LNCAP (cell line): ENCODE results near the gene ITGBL1.

Experiments
- TF ChIP-seq, protein P1 (sequence below): fragments of 450-650 bp; IDR thresholded peaks from 2 replicates; pipeline ENCODE4 v1.5.1; 2017; ENCODE audit warnings: mild to moderate bottlenecking

The ITGBL1 gene

DNA sequence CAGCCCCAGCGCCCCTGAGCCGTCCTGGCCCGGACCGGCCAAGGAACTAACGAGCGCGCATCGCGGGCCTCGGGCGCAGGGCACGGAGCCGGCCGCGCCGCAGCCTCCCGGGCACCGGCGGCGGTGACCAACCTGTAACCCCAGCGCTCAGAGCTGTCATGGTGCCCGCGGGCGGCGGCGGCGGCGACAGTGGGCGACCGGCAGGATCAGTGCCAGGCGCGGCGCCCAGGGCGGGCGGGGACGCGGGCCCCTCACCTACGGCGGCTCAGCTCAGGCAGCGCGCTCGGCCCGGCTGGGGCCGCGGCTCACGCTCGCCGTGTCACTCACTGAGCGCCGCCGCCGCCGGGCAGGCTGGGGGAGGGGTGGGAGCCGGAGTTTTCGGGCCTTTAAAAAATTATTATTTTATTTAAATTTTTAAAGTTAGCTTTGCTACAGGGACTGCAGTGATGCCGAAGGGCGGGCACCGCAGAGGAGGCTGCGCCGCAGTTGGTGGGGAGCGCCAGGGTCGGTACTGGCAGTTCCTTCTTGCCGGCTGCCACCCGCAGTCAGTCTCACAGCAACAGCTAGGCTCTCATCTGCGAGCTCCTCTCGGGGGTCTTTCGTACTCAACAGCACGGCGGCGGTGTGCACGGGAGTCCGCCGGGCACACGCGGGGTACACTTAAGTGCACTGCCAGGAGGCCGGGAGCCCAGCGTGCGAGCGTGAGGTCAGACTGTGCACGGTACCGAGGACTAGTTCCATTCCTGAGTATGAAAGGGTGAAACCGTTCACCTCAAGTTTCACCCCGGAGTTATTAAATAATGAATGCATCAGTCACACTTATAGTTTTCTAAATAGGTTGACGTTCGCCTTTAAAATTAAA lies 36.1 kb upstream of the ITGBL1 start, which contains the start of gene NALCN:
NALCN (minus strand) TSS at position 328 of the 862 bp plus-strand sequence. CDS start 17,382 bp downstream, outside the sequence.
- TF ChIP-seq, protein P1, sequence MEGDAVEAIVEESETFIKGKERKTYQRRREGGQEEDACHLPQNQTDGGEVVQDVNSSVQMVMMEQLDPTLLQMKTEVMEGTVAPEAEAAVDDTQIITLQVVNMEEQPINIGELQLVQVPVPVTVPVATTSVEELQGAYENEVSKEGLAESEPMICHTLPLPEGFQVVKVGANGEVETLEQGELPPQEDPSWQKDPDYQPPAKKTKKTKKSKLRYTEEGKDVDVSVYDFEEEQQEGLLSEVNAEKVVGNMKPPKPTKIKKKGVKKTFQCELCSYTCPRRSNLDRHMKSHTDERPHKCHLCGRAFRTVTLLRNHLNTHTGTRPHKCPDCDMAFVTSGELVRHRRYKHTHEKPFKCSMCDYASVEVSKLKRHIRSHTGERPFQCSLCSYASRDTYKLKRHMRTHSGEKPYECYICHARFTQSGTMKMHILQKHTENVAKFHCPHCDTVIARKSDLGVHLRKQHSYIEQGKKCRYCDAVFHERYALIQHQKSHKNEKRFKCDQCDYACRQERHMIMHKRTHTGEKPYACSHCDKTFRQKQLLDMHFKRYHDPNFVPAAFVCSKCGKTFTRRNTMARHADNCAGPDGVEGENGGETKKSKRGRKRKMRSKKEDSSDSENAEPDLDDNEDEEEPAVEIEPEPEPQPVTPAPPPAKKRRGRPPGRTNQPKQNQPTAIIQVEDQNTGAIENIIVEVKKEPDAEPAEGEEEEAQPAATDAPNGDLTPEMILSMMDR = no peak

- TF ChIP-seq, protein P1 = no peak
Measured at GRCh38 chr13:101417043-101417406, 35.5 kb upstream of the ITGBL1 start.

DNA sequence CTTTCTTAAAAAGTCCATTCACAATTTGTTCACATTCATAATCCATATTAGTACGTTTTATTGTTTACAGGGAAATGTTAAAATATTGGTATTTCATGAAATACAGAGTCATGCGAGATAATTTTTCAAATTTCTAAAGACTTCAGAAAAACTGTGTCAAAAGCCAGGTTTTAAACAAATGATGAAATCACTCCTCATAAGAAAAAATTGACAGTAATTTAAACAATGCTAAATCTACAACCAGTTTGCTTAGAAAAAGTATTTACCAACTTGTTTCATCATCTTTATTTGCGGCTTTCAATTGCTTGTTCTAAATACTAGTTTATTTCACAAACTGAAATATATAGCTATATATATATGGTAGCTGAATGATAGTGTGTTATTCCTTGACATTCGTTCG lies 35.0 kb upstream of the ITGBL1 start:
- TF ChIP-seq, protein P1 = no peak

GRCh38 chr13:101423872-101424271 lies 28.6 kb upstream of the ITGBL1 start:
- TF ChIP-seq, protein P1 = no peak

DNA sequence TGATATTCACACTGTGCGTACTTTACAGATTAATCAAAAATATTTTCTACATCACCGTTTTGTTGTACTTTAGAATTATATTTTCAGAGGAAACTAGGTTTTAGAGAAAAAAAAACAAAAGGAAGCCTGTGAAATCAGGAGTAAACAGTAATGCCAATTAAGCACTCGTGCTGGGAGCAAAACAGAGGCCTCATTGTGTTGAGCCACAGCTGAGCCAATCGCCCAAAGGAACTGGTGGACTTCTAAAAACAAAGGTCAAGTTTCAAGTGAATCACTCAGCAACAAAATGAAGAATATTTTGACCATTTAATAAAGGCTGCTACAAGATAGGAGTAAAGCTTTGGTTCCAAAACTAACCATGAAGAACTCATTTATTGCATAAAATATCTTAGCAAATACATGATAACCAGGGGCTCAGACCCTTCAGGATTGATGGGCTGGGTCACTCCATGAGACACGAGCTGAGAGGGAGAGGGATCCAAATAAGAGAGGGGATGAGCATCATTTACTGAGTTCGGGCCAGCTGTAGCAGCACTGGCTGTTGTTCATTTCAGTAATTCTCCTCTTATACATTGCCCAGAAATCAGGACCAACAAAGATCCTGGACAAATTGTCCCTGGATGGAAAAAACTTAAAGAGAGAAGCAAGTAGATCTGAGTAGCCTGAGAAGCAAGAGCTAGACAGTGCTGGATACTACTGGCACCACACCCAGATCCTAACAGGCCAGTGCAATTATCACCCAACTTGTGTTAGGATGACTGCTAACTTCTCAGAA lies 27.9 kb upstream of the ITGBL1 start:
- TF ChIP-seq, protein P1 = no peak

- TF ChIP-seq, protein P1 = no peak
Measured at GRCh38 chr13:101425156-101425471, 27.4 kb upstream of the ITGBL1 start.

DNA sequence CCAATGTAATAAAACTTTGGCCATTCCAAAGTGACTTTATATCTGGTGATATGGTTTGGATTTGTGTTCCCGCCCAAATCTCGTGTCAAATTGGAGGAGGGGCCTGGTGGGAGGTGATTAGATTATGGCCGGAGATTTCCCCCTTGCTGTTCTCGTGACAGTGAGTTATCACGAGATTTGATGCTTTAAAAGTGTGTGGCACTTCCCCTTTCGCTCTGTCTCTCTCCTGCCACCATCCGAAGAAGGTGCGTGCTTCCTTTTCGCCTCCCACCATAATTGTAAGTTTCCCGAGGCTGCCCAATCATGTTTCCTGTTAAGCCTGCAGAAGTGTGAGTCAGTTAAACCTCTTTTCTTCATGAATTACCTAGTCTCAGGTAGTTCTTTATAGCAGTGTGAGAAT lies 26.9 kb upstream of the ITGBL1 start:
- TF ChIP-seq, protein P1 = no peak
